SK-N-SH treated with all-trans-retinoic acid at 6 μM for 48 hours (cell line): ENCODE results near the gene KCNB1.

Source experiments
- BACH2 ChIP-seq: fragments of 250-450 bp; sonication (Bioruptor Pico); IDR thresholded peaks from 2 replicates; pipeline ENCODE4 v1.9.0; 2021; ENCODE audit warnings: mild to moderate bottlenecking, borderline replicate concordance
- CREB5 ChIP-seq: fragments of 250-450 bp; sonication (Bioruptor Pico); IDR thresholded peaks from 2 replicates; pipeline ENCODE4 v1.5.1; 2020; ENCODE audit warnings: low read depth, mild to moderate bottlenecking, moderate library complexity
- ISL1 ChIP-seq: fragments of 250-450 bp; sonication (Bioruptor Pico); IDR thresholded peaks from 2 replicates; pipeline ENCODE4 v2.1.2; 2022; ENCODE audit warnings: mild to moderate bottlenecking, moderate library complexity
- PATZ1 ChIP-seq: fragments of 250-450 bp; sonication (Bioruptor Pico); IDR thresholded peaks from 2 replicates; pipeline ENCODE4 v1.8.0; 2020; ENCODE audit warnings: mild to moderate bottlenecking, moderate library complexity, borderline replicate concordance
- POU6F1 ChIP-seq: fragments of 250-450 bp; sonication (Bioruptor Pico); IDR thresholded peaks from 2 replicates; pipeline ENCODE4 v1.8.0; 2021; ENCODE audit warnings: low read depth, mild to moderate bottlenecking, moderate library complexity, borderline replicate concordance
- RARB ChIP-seq: fragments of 250-450 bp; sonication (Bioruptor Pico); IDR thresholded peaks from 2 replicates; pipeline ENCODE4 v1.8.0; 2021; ENCODE audit warnings: mild to moderate bottlenecking, moderate library complexity
- SNAI2 ChIP-seq: fragments of 250-450 bp; sonication (Bioruptor Pico); IDR thresholded peaks from 2 replicates; pipeline ENCODE4 v1.5.0; 2020; ENCODE audit warnings: mild to moderate bottlenecking, moderate library complexity
- TOX ChIP-seq: fragments of 250-450 bp; sonication (Bioruptor Pico); IDR thresholded peaks from 2 replicates; pipeline ENCODE4 v1.8.0; 2021; ENCODE audit warnings: mild to moderate bottlenecking, moderate library complexity, borderline replicate concordance
- ZC3H10 ChIP-seq: fragments of 250-450 bp; sonication (Bioruptor Pico); IDR thresholded peaks from 2 replicates; pipeline ENCODE4 v1.5.1; 2021; ENCODE audit warnings: mild to moderate bottlenecking, moderate library complexity
- ZFP30 ChIP-seq: fragments of 450-650 bp; formaldehyde crosslinking; IDR thresholded peaks from 2 replicates; pipeline ENCODE4 v1.5.0; 2022; ENCODE audit warnings: mild to moderate bottlenecking, moderate library complexity

- no peak for TF ChIP-seq BACH2 (CRISPR knock-in tag)
- no peak for TF ChIP-seq RARB (CRISPR knock-in tag)
- TF ChIP-seq ZC3H10 (CRISPR knock-in tag), result no peak
- no peak for TF ChIP-seq ZFP30 (CRISPR knock-in tag)
- no peak for TF ChIP-seq PATZ1 (CRISPR knock-in tag)
- TF ChIP-seq TOX (CRISPR knock-in tag), result no peak
- TF ChIP-seq SNAI2 (CRISPR knock-in tag), result no peak
- TF ChIP-seq ISL1 (CRISPR knock-in tag), result no peak
- no peak for TF ChIP-seq CREB5 (CRISPR knock-in tag)
- no peak for TF ChIP-seq POU6F1 (CRISPR knock-in tag)
These were observed 11.5 kb downstream of the KCNB1 start for GRCh38 chr20:49470922-49471321.
